SK-N-SH (cell line): ENCODE data around the gene ADRM1. TPM values are rescaled to one million over a fixed set of nuclear protein-coding genes. Genes with fewer than 3 reads are reported as not detected.

Experiments used
- CTCF ChIA-PET: fragments of 300-600, 350-600 bp; formaldehyde crosslinking; extraction: SDS; loops from one replicate; lab custom pipeline; 2021; lab: Yijun Ruan, JAX
- POLR2A ChIA-PET: fragments of 350-600 bp; sonication (Branson Sonifier 250); formaldehyde crosslinking; extraction: SDS; loops from one replicate; lab custom pipeline; 2020; ENCODE audit warnings: antibody characterized with exemption, inconsistent platforms; lab: Yijun Ruan, JAX
- DNase-seq: peaks from one replicate; pipeline ENCODE4 v3.0.0; 2012
- H2AFZ ChIP-seq: fragments of 200-600 bp; sonication (generic); 2 replicates; pipeline ENCODE4 v1.8.1; 2016; ENCODE audit warnings: antibody characterized with exemption, mild to moderate bottlenecking, low read depth
- H3F3A ChIP-seq: fragments of 200-600 bp; sonication (generic); replicated peaks from 2 replicates; pipeline ENCODE3; 2016; ENCODE audit warnings: antibody characterized with exemption, mild to moderate bottlenecking; ENCODE audit not compliant: insufficient read depth
- H3K27ac ChIP-seq, 2 experiments: fragments of 200-500 bp in 1 of 2; fragments of 200-600 bp in 1 of 2; sonication (Bioruptor generic) in 1 of 2; sonication (generic), shearing (Covaris generic) in 1 of 2; 2 replicates each; pipeline versions ENCODE4 v1.5.1 to v1.6.1; 2014 to 2016; ENCODE audit warnings: low read depth in 2 of 2, inconsistent platforms in 1 of 2, low read length in 1 of 2, mild to moderate bottlenecking in 1 of 2, mixed read lengths in 1 of 2
- H3K27me3 ChIP-seq: fragments of 200-600 bp; sonication (generic), shearing (Covaris generic); 2 replicates; pipeline ENCODE4 v1.6.1; 2016; ENCODE audit warnings: mixed run types; ENCODE audit not compliant: insufficient read depth
- H3K36me3 ChIP-seq, 2 experiments: fragments of 200-500 bp in 1 of 2; fragments of 200-600 bp in 1 of 2; sonication (Bioruptor generic) in 1 of 2; sonication (generic) in 1 of 2; replicated peaks in 1 of 2; 2 replicates each; pipeline versions ENCODE3 to v1.5.1; 2014 to 2016; ENCODE audit warnings: low read length in 1 of 2, mild to moderate bottlenecking in 1 of 2; ENCODE audit not compliant: insufficient read depth in 2 of 2, control insufficient read depth in 1 of 2
- H3K4me1 ChIP-seq, 2 experiments: fragments of 200-500 bp in 1 of 2; fragments of 200-600 bp in 1 of 2; sonication (Bioruptor generic) in 1 of 2; sonication (generic), shearing (Covaris generic) in 1 of 2; 2 replicates each; pipeline versions ENCODE4 v1.5.1 to v1.6.1; 2014 to 2016; ENCODE audit warnings: low read depth in 1 of 2, low read length in 1 of 2, mixed run types in 1 of 2; ENCODE audit not compliant: insufficient read depth in 2 of 2, control insufficient read depth in 1 of 2
- H3K4me2 ChIP-seq: fragments of 200-600 bp; sonication (generic), shearing (Covaris generic); 2 replicates; pipeline ENCODE4 v1.6.1; 2017; ENCODE audit warnings: mixed run types
- H3K4me3 ChIP-seq, 2 experiments: fragments of 200-500 bp in 1 of 2; fragments of 200-600 bp in 1 of 2; sonication (Bioruptor generic) in 1 of 2; sonication (generic), shearing (Covaris generic) in 1 of 2; 2 replicates each; pipeline versions ENCODE4 v1.5.1 to v1.8.1; 2014 to 2016; ENCODE audit warnings: low read depth in 2 of 2, inconsistent platforms in 1 of 2, low read length in 1 of 2, mild to moderate bottlenecking in 1 of 2, mixed read lengths in 1 of 2, moderate library complexity in 1 of 2
- H3K79me2 ChIP-seq: fragments of 200-600 bp; sonication (generic); 2 replicates; pipeline ENCODE4 v1.8.1; 2017; ENCODE audit warnings: mild to moderate bottlenecking; ENCODE audit not compliant: insufficient read depth
- H3K9ac ChIP-seq: fragments of 200-600 bp; sonication (generic); 2 replicates; pipeline ENCODE4 v1.6.1; 2017; ENCODE audit warnings: mixed run types
- H3K9me2 ChIP-seq: fragments of 200-600 bp; sonication (generic); 2 replicates; pipeline ENCODE4 v1.6.1; 2017; ENCODE audit warnings: mixed run types
- H3K9me3 ChIP-seq: fragments of 200-600 bp; sonication (generic); 2 replicates; pipeline ENCODE4 v1.6.1; 2017; ENCODE audit warnings: mixed run types, mild to moderate bottlenecking, moderate library complexity
- H4K20me1 ChIP-seq: fragments of 200-600 bp; sonication (generic); 2 replicates; pipeline ENCODE4 v1.6.1; 2017; ENCODE audit warnings: mild to moderate bottlenecking, mixed run types; ENCODE audit not compliant: insufficient read depth
- CHD2 ChIP-seq: fragments of 150-350 bp; IDR thresholded peaks from 2 replicates; pipeline ENCODE4 v1.6.1; 2018; ENCODE audit warnings: low read length; ENCODE audit not compliant: partially characterized antibody
- ELF1 ChIP-seq: IDR thresholded peaks from 2 replicates; pipeline ENCODE4 v1.4.0; 2012
- FOSL2 ChIP-seq: IDR thresholded peaks from 2 replicates; pipeline ENCODE4 v1.4.0; 2012; ENCODE audit warnings: low read depth, mild to moderate bottlenecking, moderate library complexity, borderline replicate concordance
- FOXM1 ChIP-seq: IDR thresholded peaks from 2 replicates; pipeline ENCODE4 v1.4.0; 2012; ENCODE audit warnings: low read depth, mild to moderate bottlenecking
- IRF3 ChIP-seq: fragments of 150-350 bp; IDR thresholded peaks from 2 replicates; pipeline ENCODE4 v1.6.1; 2016; ENCODE audit warnings: mild to moderate bottlenecking, low read depth, low read length
- MAX ChIP-seq: IDR thresholded peaks from 2 replicates; pipeline ENCODE4 v1.4.0; 2012; ENCODE audit warnings: low read depth
- NRF1 ChIP-seq: IDR thresholded peaks from 2 replicates; pipeline ENCODE4 v1.6.1; 2012; ENCODE audit warnings: low read depth, mild to moderate bottlenecking, low read length
- POLR2AphosphoS5 ChIP-seq: IDR thresholded peaks from 2 replicates; pipeline ENCODE4 v1.6.1; 2012; ENCODE audit warnings: low read depth, low read length
- RAD21 ChIP-seq: IDR thresholded peaks from 2 replicates; pipeline ENCODE4 v1.6.1; 2012; ENCODE audit warnings: mild to moderate bottlenecking, low read length
- RFX5 ChIP-seq: IDR thresholded peaks from 2 replicates; pipeline ENCODE4 v1.6.1; 2012; ENCODE audit warnings: mild to moderate bottlenecking, improper control_type of control experiment, low read length
- TAF1 ChIP-seq: IDR thresholded peaks from 2 replicates; pipeline ENCODE4 v1.6.1; 2012; ENCODE audit warnings: low read depth, mild to moderate bottlenecking, low read length, moderate library complexity, borderline replicate concordance
- WGBS: methylation state at CpG from one replicate; pipeline ENCODE4 v1.1.6; 2017; ENCODE audit warnings: low lambda C conversion rate; 5-methylcytosine and 5-hydroxymethylcytosine counted together
- polyA plus RNA-seq, 3 experiments: library from polyadenylated mRNA; depleted of rRNA; stranded (reverse); fragments of >200 nt; gene quantifications; 2 replicates each; pipeline ENCODE4 v1.2.3, GENCODE V29; 2012
- TF ChIP-seq, protein P1 (sequence below): IDR thresholded peaks from 2 replicates; pipeline ENCODE4 v1.4.0; 2012; ENCODE audit warnings: low read depth, borderline replicate concordance

The ADRM1 gene
- polyA plus RNA-seq, 1 of the 3 experiments (the other 2 are of a cell fraction): 142 TPM

- Histone ChIP-seq H3K79me2 (no peaks in the 10 kb centered on the region), H3K4me1 (no peaks in the 10 kb centered on the region), H3K36me3 (peaks cover 0 to 74% of the 10 kb centered on the region in 2 experiments), H2AFZ (no peak overlapping the region), H3K9me2 (no peaks in the 10 kb centered on the region)
- ChIA-PET POLR2A (interaction anchor here (0.6 kb wide), 1 partner anchor 14 kb away, joined by 3 read pairs; no protein-coding TSS in a partner anchor), CTCF (interaction anchor here (0.7 to 1.1 kb wide), 2 partner anchors 31 to 44 kb away, joined by 3 read pairs; no protein-coding TSS in a partner anchor)
- DNase-seq: no peak
- TF ChIP-seq NRF1 (no peak), MAX (no peak), FOSL2 (no peak), TAF1 (no peak), IRF3 (no peak), POLR2AphosphoS5 (no peak), FOXM1 (no peak), ELF1 (no peak), CHD2 (no peak)
- TF ChIP-seq, protein P1, sequence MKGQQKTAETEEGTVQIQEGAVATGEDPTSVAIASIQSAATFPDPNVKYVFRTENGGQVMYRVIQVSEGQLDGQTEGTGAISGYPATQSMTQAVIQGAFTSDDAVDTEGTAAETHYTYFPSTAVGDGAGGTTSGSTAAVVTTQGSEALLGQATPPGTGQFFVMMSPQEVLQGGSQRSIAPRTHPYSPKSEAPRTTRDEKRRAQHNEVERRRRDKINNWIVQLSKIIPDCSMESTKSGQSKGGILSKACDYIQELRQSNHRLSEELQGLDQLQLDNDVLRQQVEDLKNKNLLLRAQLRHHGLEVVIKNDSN: no peak
- TF ChIP-seq, all 33 proteins: peak for 0
- H3K27ac ChIP-seq: no peak overlapping the region
- no peaks in the 10 kb centered on the region for H3K27me3 ChIP-seq
- no peak overlapping the region for H3K9ac ChIP-seq
- H3F3A ChIP-seq: no peaks in the 10 kb centered on the region
- H3K9me3 ChIP-seq: no peaks in the 10 kb centered on the region
- H4K20me1 ChIP-seq: no peaks in the 10 kb centered on the region
- H3K4me3 ChIP-seq: no peak overlapping the region
- WGBS: 95% methylated on average over 13 of the region's 14 CpGs
- H3K4me2 ChIP-seq: no peak overlapping the region
These were observed 22.5 kb downstream of the ADRM1 start for GRCh38 chr20:62325172-62325905.

- Histone ChIP-seq H3K9me2 (no peaks in the 10 kb centered on the region), H3K27me3 (no peaks in the 10 kb centered on the region), H3K27ac (no peak overlapping the region), H3K9me3 (no peaks in the 10 kb centered on the region), H3K4me1 (no peaks in the 10 kb centered on the region), H3K36me3 (peaks cover 0 to 78% of the 10 kb centered on the region in 2 experiments), H3F3A (no peaks in the 10 kb centered on the region), H2AFZ (no peak overlapping the region), H3K79me2 (no peaks in the 10 kb centered on the region), H3K9ac (no peak overlapping the region), H3K4me3 (no peak overlapping the region), H4K20me1 (no peaks in the 10 kb centered on the region)
- CTCF ChIA-PET: no interaction called here
- no peak for DNase-seq
- WGBS: 93% methylated on average over 7 of the region's 14 CpGs
- TF ChIP-seq IRF3 (no peak), CHD2 (no peak), RAD21 (no peak), RFX5 (no peak)
- TF ChIP-seq, all 33 proteins: peak for 0
- POLR2A ChIA-PET: no interaction called here
- no peak overlapping the region for H3K4me2 ChIP-seq
These were observed 23.8 kb downstream of the ADRM1 start for GRCh38 chr20:62326559-62326958.
